ENCODE measurements around the gene KBTBD13.
"Not testable (repeated sequence)": the region's sequence is repeated elsewhere in the genome, so short reads cannot be mapped to it uniquely, and the experiment has no call there.

KBTBD13 gene

DNA sequence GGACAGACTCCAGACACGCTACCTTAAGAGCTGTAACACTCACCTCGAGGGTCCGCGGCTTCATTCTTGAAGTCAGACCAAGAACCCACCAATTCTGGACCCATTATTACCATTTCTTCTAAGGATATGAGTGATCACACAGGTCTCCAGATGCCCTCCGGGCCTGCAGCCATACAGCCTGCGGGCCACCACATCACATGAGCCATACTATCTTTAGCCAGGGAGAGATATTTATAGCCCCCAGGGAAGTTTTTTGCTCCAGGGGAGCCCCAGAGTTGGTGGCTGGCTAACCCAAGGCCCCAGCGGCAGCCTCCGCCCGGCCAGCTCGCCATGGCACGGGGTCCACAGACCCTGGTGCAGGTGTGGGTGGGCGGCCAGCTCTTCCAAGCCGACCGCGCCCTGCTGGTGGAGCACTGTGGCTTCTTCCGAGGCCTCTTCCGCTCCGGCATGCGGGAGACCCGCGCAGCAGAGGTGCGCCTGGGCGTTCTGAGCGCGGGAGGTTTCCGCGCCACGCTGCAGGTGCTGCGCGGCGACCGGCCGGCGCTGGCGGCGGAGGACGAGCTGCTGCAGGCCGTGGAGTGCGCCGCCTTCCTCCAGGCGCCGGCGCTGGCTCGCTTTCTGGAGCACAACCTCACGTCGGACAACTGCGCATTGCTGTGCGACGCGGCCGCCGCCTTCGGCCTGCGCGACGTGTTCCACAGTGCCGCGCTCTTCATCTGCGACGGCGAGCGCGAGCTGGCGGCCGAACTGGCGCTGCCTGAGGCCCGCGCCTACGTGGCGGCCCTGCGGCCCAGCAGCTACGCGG lies at the start of gene KBTBD13:
Gene KBTBD13 (plus strand): TSS at position 261 of the 805 bp plus-strand sequence. CDS start 70 bp downstream, at position 331.
- no peak for DNase-seq (ENCODE audit: low read depth)

DNA sequence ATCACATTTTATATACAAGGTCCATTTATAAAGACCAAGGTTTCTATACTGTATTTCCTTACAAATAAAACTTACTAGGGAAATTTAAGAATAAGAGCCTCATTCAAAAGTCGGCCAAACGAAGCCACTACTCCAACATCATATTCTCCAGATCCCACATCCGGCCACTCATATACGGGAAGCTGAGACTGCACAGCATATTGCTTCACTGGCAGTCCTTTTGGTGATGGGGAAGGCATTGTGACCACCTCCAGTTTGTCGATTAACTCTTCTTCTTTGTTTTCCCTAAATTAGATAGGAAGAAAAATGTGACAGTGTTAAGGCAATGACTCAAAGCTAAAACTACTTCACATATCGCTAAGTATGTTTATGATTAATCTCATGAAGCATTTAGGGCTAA lies 49.8 kb upstream of the KBTBD13 start:
- DNase-seq (ENCODE audit: low read depth): no peak

DNA sequence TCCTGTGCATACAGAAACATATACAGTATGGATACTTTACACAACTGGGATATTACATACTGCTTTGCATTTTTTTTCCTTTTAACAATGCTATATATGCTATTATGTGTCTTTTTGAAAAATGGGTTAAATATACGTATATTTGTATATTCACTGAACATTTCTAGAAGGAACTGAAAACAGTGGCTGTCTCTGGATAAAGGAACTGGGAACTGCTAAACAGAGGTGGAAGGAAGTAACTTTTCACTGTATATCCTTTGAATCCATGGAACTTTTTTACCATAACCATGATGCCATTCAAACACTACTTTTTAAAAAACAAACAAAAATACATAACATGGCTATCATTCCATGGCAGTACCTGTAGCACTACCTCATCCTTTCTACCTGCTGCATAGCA lies 49.0 kb upstream of the KBTBD13 start:
- DNase-seq (ENCODE audit: low read depth): no peak

DNA sequence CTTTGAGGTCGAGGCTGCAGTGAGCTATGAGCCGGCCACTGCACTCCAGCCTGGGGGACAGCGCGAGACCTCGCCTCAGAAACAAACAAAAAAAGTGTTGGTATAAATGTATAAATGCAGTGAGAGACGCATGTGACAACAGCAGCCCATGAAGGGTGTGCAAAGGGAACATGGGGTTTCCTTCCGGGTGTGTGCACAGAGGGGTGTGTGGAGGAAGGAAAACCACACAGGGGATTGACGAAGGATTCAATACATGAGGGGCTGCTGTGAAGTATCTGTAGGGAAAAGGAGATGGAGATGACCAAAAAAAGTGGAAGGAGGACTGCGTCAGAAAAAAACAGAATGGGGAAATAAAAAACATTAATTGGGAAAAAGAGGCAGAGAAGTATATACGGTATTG lies 48.2 kb upstream of the KBTBD13 start:
- DNase-seq (ENCODE audit: low read depth): no peak

DNA sequence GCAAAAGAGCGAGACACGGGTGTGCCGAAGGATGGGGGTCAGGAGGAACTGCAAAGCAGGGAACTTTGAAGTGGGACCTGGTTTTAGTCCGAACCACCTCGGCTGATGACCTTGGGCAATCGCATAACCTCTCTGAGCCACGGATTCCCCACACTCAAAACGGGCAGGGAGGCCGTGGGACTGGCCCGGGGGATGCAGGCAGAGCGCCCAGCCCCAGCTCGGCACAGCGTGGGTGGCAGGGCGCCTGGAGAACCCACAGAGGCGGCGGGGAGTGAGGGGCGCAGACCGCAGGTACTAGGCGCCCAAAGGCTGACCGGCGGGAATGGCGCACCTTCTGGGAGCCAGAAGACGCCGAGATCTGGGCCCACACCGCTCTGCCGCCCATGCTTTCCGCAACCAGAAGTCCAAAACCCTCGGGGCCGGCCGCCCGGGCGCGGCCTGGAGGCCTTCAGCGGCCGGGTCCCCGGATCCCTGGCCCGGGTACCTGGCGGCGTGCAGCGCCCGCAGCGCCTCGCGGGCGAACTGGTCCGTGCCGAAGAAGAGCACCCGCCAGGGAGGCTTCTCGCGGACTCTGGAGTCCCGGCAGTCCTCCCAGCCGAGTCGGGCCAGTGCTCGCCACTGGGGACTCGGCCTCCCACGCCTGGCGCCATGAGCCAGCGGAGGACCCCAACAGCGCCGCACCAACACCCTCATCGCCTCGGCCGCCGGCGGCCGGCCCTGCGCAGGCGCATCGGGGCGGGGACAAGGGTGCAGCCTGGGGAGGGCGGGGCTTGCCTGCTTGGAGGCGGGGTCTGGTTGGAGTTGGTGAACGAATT lies 47.4 kb upstream of the KBTBD13 start, which contains the start of gene MTFMT:
Gene MTFMT (minus strand): TSS at position 719 of the 815 bp plus-strand sequence. CDS start 26 bp downstream, at position 693.
- peak; percentile 81 for DNase-seq (ENCODE audit: low read depth)

DNA sequence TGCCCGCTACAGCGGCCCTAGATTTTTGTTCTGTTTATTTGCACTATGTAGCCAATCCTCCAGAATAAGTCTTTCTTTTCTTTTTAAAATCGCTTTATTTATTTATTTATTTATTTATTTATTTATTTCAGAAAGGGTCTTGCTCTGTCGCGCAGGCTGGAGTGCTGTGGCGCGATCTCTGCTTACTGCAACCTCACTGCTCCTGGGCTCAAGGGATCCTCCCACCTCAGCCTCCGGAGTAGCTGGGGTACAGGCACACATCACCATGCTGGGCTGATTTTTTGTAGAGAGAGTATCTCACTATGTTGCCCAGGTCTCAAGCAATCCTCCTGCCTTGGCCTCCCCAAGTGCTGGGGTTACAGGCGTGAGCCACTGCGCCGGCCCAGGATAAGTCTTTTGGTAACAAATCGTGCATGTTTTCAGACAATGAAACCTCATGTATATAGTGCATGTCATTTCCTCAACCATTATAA lies 46.8 kb upstream of the KBTBD13 start:
- DNase-seq (ENCODE audit: low read depth): no peak

DNA sequence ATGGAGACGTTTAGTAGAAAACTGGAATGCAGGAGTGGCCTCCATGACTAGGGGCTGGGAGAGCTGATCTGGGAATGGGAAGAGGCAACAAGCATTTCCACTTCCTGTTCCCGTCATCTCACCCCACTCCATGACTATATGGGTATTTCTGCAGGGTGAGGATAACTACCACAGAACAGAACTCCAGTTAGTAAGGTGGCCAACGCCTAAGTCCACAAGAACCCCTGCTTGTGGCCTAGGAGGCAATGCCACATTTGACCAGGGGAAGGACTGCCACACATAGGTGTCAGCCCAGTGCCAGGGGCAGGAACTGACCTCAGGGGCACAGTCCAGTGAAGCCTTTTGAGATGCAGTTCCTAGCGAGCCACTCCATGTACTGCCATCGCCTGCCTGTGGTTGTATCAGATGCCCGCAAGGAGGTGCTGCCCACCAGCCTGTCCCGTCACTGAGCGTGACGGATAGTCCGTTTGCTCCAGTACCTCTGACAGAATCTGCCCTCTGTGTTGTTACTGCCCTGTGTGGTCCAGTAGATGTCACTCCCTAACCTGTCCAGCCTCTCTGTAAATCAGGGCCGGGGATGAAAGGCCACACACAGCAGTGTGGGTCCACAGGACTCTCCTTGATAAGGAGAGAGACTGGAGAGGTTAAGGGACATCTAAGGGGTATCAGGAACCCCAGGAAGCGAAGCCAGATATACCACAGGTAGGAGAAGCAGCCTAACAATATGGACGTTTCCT lies 43.6 kb upstream of the KBTBD13 start:
- DNase-seq (ENCODE audit: low read depth): no peak

DNA sequence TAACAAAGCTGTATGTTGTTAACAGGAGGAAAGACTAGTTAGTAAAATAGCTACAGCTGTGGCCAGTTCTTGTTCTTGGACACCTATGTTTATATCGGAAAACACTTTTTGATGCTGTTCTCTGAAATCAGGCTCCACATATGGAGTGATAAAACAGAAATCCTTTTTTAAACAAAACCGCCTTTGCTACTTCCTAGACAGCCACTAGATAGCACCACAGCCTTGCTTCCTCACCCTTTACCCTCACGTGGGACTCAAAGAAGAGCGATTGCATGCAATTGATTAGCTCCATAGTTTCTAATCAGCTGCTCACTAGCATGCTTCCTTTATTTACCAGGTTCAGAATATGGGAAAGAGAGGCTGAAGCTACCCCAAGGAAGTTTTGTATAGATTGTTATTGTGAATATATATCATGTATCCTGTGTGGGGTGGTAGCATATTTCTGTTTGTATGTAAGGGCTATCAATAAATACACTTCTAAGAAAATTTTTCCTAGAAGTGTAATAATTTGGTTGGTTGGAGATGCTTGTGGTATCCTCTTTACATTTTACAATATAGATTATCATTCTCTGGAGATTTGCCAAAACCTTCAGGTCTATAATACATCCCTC lies 42.8 kb upstream of the KBTBD13 start:
- DNase-seq (ENCODE audit: low read depth): no peak

DNA sequence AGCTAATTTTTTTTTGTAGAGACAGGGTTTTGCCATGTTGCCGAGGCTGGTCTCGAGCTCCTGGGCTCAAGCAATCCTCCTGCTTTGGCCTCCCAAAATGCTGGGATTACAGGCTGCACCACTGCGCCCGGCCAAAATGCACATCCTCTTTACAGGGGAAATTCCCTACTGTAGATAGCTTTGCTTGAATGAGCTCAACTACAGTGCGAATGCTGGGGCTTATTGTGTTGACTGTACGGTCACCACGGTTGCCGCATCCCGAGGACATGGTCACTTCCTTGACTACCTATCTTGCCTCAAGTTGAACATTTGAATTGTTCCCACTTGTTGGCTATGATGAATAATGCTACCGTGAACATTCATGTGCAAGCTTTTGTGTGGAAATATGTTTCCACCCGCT lies 41.8 kb upstream of the KBTBD13 start:
- DNase-seq (ENCODE audit: low read depth): no peak

DNA sequence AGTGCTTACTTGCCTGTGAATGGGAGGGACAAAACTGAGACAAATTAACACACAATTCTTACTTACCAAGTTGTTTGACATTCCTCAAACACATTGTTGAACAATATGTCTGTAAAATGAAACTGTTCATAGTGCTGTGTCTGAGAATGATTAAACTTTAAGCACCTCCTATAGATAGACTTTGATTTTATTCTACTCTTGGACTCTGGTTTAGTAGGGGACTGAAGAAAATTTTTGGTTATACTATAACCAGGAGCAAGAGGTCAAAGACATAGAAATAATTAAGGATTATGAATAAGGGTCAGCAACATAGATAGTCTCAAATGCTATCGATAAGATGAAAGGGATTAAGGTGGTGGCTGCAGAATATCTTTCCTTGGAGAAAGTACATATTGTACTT lies 39.2 kb upstream of the KBTBD13 start:
- DNase-seq (ENCODE audit: low read depth): no peak

DNA sequence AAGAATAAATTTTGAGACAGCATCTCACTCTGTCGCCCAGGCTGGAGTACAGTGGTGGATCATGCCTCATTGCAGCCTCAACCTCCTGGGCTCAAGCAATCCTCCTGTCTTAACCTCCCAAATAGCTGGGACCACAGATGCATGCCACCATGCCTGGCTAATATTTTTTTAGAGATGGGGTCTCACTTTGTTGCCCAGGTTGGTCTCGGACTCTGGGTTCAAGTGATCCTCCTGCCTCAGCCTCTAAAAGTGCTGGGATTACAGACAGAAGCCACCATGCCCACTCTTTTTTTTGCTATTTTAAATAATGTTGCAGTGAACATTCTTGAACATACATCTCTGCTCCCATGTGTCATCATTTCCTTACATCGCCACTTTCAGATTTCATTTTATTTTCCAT lies 38.1 kb upstream of the KBTBD13 start:
- DNase-seq (ENCODE audit: low read depth): no peak

DNA sequence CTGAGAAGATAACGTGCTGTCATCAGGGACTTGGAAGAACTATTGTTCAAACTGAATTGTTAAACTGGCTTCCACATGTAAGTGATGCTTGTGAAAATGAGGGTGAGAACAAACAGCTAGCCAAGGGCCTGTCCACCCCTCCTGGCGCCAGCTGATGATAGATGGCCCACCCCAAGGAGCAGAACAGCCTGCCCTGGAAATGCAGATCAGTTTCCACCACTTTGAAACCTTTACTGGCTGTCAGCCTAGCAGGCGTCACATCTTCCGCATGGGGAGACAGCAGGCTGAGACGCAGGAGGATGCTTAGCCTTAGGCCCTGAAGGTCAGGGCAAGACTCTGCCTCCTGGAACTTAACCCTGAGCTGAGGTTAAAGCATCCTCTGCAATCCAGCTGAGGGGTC lies 37.7 kb upstream of the KBTBD13 start:
- no peak for DNase-seq (ENCODE audit: low read depth)

DNA sequence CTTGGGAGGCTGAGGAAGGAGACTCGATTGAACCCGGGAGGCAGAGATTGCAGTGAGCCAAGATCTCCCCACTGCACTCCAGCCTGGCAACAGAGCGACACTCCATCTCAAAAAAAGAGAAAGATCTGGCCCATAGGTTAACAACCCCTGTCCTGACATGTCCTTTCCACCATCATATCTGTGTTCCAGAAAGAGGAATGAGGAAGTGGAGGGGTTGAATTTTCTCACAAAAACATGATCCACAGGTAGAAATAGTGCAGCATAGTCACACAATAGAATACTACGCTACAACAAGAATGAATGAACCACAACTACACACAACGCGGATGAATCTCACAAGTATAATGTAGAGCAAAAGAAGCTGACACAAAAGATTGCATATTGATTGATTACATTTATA lies 36.1 kb upstream of the KBTBD13 start:
- DNase-seq (ENCODE audit: low read depth): no peak

DNA sequence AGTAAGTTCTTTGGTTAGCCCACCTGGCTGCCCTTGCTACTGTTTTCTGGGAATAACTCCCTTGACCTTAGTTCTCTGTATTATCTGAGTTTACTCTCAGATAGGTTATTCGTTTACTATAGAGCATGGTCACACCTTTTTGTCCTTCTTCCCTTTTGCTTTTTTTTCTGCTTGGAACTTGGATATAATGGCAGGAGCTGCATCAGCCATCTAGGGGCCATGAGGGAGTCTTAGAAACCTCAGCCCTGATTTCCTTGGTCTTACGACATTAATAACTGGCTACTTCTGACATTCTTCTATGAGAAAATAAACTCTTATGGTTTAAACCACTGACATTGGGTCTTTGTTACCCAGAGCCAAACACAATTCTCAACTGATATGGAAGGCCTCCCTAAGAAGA lies 34.8 kb upstream of the KBTBD13 start:
- no peak for DNase-seq (ENCODE audit: low read depth)

DNA sequence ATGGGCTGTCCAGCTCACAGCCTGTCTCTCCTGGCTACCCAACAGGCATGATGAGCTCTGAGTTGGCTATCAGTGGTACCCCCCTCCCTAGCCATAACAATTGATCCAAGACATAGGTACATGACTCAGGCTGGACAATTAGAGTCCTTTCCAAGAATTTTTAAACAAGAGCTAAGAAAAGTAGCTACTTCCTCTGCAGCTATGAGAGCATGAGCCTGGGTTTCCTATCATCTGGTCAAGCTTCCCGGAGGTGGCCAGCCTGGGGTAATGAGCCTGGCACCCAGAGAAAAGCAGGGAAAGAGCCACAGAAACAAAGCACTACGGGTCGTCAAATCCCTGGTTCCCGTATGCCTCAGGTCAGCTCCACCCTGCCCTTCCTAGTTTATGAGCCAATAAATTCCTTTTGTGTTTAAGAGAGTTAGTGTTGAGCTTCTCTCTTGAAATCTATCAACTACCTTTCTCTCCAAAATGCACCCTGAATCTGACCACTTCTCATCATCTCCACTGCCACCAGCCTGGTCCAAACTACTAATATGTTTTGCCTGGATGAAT lies 33.7 kb upstream of the KBTBD13 start:
- DNase-seq (ENCODE audit: low read depth): no peak

DNA sequence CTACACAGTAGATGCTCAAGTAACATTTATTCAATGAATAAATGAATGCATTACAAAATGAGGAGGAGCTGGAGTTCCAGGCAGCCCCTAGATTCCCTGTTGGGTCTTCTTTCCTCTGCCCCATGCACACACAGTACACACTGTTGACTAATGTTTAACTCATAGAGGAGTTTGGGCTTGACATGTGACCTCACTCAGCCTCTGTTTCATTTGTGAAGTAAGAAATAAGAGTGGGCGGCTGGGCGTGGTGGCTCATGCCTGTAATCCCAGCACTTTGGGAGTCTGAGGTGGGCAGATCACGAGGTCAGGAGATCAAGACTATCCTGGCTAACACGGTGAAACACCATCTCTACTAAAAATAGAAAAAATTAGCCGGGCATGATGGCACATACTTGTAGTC lies 32.3 kb upstream of the KBTBD13 start:
- DNase-seq (ENCODE audit: low read depth): not testable (repeated sequence)

DNA sequence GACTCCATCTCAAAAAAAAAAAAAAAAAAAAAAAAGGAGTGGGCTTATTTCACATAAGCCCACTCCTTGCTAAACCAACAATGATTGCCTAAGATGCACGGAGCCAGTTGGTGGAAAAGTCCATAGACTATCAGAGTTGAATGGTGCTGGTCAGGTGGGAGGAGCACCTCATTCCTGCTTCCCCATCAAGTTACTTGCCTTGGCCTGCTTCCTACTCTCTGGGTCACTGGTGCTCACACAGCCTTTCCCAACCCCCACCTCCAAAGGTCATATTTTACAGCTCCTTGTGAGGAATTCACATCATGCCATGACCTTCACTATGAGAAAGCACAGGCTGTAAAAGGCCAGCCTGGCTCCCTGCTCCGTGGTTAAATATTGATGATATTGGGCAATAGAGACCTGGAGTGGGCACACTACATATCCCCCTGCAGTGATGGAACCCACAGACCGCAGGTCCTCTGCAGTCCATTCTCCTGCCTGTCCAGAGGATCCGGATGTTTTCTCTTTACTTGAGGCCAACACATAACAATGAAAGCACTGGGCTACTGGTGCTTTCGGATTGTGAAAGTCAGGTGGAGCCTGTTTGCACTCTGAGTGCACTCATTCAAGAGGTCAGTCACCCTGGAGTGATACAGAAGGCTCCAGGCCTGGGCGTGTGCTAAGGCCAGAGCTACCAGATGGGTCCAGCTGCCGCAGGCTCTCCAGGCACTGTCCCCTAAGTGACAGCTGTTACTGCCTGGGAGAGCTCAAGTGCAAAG lies 31.6 kb upstream of the KBTBD13 start, which contains the start of gene SLC51B:
Gene SLC51B (plus strand): TSS at position 664 of the 758 bp plus-strand sequence. CDS start 4,618 bp downstream, outside the sequence.
- no peak for DNase-seq (ENCODE audit: low read depth)

DNA sequence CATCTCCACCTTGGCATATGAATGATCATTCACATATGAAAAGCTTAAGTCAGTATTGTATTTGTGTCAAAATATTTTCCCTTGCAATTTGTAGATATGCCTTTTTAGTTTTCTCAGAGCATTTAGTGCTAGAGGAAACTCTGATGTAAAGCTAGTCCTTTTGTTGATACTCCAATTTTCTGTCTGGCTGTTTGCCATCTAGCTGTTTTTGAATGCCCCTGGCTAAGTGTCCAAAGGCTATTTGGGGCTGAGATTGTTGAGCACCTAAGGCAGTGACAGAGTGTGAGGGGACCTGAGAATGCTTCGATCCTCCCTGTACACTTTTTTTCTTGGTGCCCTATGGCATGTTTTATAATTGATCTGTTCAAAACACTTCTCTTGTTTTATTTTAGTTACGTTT lies 28.3 kb upstream of the KBTBD13 start:
- DNase-seq (ENCODE audit: low read depth): no peak

DNA sequence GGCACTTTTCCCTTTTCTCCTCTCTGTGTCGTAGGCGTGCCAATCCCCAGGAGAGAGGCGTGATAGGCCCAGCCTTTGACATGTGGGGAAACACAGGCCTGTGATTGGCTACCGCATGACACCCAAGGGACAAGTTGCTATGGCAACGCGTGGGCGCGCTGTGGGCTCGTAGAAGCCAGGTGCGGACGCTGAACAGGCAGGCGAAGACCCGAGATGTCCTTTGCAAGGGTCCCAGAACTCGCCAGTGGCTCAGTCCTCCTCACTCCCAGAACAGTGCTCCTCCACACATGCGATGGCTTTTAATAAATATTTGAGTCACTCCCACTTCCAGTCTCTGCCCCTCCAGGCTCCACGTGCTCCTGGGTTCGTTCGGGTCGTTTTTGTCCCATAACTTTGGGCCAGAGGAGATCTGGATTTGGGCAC lies 27.1 kb upstream of the KBTBD13 start:
- peak; percentile 76 for DNase-seq (ENCODE audit: low read depth)

DNA sequence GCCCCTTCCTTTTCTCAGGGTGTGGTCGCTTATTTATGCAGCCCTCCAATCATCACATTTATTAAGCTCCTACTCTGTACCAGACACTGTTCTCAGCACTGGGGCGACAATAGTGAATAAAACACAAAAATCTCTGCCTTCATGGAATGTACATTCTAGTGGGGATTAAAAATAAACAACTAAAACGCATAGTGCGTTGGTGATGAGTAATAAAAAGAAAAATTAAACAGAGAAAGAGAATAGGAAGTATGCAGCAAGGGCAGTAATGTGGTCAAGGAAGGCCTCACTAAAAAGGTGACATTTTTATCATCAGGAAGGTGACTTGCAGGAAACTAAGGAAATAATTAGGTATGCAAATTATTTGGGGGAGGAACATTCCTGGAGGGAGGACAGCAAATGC lies 26.3 kb upstream of the KBTBD13 start:
- no peak for DNase-seq (ENCODE audit: low read depth)

DNA sequence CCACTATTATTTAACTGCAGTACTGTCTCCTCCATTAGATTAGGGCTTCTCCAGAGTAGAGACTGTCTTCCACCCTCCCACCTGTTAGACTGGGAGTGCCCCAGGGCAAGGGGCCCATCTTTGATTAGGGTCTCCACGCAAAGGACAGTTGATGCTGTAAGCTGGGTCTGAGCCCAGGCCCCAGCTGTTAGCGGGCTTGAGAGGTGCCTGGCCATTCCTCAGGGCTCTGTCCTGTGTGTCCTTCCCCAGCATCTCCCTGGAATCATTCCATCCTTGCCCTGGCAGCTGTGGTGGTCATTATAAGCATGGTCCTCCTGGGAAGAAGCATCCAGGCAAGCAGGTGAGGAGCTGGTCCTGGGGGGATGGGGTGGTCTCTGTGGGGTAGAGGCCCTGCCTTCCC lies 25.3 kb upstream of the KBTBD13 start:
- no peak for DNase-seq (ENCODE audit: low read depth)
